ENCODE results near the gene PECR.

- TF ChIP-seq, protein P1, sequence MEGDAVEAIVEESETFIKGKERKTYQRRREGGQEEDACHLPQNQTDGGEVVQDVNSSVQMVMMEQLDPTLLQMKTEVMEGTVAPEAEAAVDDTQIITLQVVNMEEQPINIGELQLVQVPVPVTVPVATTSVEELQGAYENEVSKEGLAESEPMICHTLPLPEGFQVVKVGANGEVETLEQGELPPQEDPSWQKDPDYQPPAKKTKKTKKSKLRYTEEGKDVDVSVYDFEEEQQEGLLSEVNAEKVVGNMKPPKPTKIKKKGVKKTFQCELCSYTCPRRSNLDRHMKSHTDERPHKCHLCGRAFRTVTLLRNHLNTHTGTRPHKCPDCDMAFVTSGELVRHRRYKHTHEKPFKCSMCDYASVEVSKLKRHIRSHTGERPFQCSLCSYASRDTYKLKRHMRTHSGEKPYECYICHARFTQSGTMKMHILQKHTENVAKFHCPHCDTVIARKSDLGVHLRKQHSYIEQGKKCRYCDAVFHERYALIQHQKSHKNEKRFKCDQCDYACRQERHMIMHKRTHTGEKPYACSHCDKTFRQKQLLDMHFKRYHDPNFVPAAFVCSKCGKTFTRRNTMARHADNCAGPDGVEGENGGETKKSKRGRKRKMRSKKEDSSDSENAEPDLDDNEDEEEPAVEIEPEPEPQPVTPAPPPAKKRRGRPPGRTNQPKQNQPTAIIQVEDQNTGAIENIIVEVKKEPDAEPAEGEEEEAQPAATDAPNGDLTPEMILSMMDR (IDR thresholded peaks at IDR 0.05; ENCODE audit: borderline replicate concordance, extremely low read depth, low read length, poor library complexity, severe bottlenecking), result no peak
- TF ChIP-seq EZH2 (IDR thresholded peaks at IDR 0.05; ENCODE audit: borderline replicate concordance, low read depth, low read length, severe bottlenecking), result no peak
Observed at GRCh38 chr2:216069028-216069427, 12.6 kb downstream of the PECR start.
